ENCODE data around the gene B3GNT2.

DNA sequence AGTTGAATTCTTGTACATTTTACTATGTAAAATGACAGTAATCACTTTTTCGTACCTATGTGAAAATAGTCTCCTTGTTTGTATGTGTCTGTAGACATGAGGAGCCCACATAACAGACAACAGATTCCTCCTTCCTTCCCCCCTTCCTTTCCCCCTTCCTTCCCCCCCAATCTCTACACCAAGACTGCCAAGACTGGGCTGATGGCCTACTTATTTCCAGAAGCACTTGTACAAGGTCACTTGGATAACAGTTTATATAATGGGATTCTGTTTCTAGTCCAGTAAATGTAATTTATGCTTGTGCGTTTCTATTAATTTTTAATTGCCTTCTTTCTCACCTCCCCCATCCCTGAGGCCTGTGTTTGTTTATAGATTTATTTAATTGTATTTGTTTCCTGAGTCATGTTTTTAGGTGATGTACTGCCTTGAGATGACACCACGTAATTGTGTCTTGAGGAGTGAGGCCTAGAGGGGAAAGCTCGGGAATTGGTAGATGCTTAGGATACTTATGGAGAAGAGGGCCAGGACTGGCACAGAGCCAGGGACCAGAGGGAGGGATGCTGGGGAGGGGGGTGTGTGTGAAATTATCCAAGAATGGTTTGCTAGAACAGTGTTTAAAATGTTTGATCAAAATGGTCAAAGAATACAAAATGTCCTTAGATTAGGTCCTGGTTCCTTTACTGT, 12.3 kb downstream of the B3GNT2 start:
- TF ChIP-seq CTCF (IDR thresholded peaks at IDR 0.05; ENCODE audit: insufficient read depth, low read length) (no peak), SPI1 (IDR thresholded peaks at IDR 0.05; ENCODE audit: borderline replicate concordance, low read depth) (no peak)
- TF ChIP-seq, protein P1, sequence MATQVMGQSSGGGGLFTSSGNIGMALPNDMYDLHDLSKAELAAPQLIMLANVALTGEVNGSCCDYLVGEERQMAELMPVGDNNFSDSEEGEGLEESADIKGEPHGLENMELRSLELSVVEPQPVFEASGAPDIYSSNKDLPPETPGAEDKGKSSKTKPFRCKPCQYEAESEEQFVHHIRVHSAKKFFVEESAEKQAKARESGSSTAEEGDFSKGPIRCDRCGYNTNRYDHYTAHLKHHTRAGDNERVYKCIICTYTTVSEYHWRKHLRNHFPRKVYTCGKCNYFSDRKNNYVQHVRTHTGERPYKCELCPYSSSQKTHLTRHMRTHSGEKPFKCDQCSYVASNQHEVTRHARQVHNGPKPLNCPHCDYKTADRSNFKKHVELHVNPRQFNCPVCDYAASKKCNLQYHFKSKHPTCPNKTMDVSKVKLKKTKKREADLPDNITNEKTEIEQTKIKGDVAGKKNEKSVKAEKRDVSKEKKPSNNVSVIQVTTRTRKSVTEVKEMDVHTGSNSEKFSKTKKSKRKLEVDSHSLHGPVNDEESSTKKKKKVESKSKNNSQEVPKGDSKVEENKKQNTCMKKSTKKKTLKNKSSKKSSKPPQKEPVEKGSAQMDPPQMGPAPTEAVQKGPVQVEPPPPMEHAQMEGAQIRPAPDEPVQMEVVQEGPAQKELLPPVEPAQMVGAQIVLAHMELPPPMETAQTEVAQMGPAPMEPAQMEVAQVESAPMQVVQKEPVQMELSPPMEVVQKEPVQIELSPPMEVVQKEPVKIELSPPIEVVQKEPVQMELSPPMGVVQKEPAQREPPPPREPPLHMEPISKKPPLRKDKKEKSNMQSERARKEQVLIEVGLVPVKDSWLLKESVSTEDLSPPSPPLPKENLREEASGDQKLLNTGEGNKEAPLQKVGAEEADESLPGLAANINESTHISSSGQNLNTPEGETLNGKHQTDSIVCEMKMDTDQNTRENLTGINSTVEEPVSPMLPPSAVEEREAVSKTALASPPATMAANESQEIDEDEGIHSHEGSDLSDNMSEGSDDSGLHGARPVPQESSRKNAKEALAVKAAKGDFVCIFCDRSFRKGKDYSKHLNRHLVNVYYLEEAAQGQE (IDR thresholded peaks at IDR 0.05; ENCODE audit: insufficient replicate concordance, low read depth) = no peak
